DOHH2 (cell line): ENCODE results near the gene THRB.

ENCODE experiments used
- EZH2phosphoT487 ChIP-seq: fragments of 200-600 bp; sonication (generic); IDR thresholded peaks from 2 replicates; pipeline ENCODE4 v1.6.1; 2017; ENCODE audit warnings: borderline replicate concordance, mild to moderate bottlenecking, antibody characterized with exemption, low read length, moderate library complexity, mixed read lengths
- TF ChIP-seq, protein P1 (sequence below): fragments of 200-600 bp; sonication (generic); IDR thresholded peaks from one replicate; pipeline ENCODE4 v1.5.1; 2014; ENCODE audit warnings: antibody characterized with exemption, mild to moderate bottlenecking, low read depth, low read length; ENCODE audit not compliant: poor library complexity, severe bottlenecking

GRCh38 chr3:24361623-24362022, 133.0 kb downstream of the THRB start:
- TF ChIP-seq, protein P1, sequence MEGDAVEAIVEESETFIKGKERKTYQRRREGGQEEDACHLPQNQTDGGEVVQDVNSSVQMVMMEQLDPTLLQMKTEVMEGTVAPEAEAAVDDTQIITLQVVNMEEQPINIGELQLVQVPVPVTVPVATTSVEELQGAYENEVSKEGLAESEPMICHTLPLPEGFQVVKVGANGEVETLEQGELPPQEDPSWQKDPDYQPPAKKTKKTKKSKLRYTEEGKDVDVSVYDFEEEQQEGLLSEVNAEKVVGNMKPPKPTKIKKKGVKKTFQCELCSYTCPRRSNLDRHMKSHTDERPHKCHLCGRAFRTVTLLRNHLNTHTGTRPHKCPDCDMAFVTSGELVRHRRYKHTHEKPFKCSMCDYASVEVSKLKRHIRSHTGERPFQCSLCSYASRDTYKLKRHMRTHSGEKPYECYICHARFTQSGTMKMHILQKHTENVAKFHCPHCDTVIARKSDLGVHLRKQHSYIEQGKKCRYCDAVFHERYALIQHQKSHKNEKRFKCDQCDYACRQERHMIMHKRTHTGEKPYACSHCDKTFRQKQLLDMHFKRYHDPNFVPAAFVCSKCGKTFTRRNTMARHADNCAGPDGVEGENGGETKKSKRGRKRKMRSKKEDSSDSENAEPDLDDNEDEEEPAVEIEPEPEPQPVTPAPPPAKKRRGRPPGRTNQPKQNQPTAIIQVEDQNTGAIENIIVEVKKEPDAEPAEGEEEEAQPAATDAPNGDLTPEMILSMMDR, result no peak
- TF ChIP-seq EZH2phosphoT487, result no peak
